Measurements from ENCODE around the gene TMEM181.
A peak's percentile ranks its signal among the peaks of the same experiment; 100 is the strongest.
"Not testable (repeated sequence)": the region's sequence is repeated elsewhere in the genome, so short reads cannot be mapped to it uniquely, and the experiment has no call there.

Gene TMEM181

GRCh38 chr6:158559895-158560835 lies at the start of gene TMEM181:
Gene TMEM181, plus strand, starts transcription at chr6:158560091. Its CDS starts 134 bp downstream, at chr6:158560225.
- peak; percentile 84 for DNase-seq (ENCODE audit: low read depth)

GRCh38 chr6:158512809-158513208 lies 47.1 kb upstream of the TMEM181 start:
- DNase-seq (ENCODE audit: low read depth), result no peak

GRCh38 chr6:158514176-158514575 lies 45.7 kb upstream of the TMEM181 start:
- DNase-seq (ENCODE audit: low read depth), result no peak

GRCh38 chr6:158514991-158515390 lies 44.9 kb upstream of the TMEM181 start:
- no peak for DNase-seq (ENCODE audit: low read depth)

- DNase-seq (ENCODE audit: low read depth), result no peak
Observed at GRCh38 chr6:158516098-158516497, 43.8 kb upstream of the TMEM181 start.

GRCh38 chr6:158517038-158517437 lies 42.9 kb upstream of the TMEM181 start:
- DNase-seq (ENCODE audit: low read depth), result no peak

GRCh38 chr6:158517581-158517980 lies 42.3 kb upstream of the TMEM181 start:
- DNase-seq (ENCODE audit: low read depth), result no peak

GRCh38 chr6:158518191-158519127 lies 41.4 kb upstream of the TMEM181 start:
- peak; percentile 30 for DNase-seq (ENCODE audit: low read depth)

GRCh38 chr6:158519300-158519699 lies 40.6 kb upstream of the TMEM181 start:
- DNase-seq (ENCODE audit: low read depth), result no peak

GRCh38 chr6:158519761-158520160 lies 40.1 kb upstream of the TMEM181 start:
- DNase-seq (ENCODE audit: low read depth), result no peak

- DNase-seq (ENCODE audit: low read depth), result not testable (repeated sequence)
Observed at GRCh38 chr6:158520975-158521374, 38.9 kb upstream of the TMEM181 start.

- no peak for DNase-seq (ENCODE audit: low read depth)
Observed at GRCh38 chr6:158521759-158522158, 38.1 kb upstream of the TMEM181 start.

GRCh38 chr6:158522616-158523015 lies 37.3 kb upstream of the TMEM181 start:
- no peak for DNase-seq (ENCODE audit: low read depth)

- DNase-seq (ENCODE audit: low read depth), result no peak
Observed at GRCh38 chr6:158524311-158524710, 35.6 kb upstream of the TMEM181 start.

GRCh38 chr6:158527858-158528257 lies 32.0 kb upstream of the TMEM181 start:
- DNase-seq (ENCODE audit: low read depth), result not testable (repeated sequence)

GRCh38 chr6:158528826-158529225 lies 31.1 kb upstream of the TMEM181 start:
- no peak for DNase-seq (ENCODE audit: low read depth)

- DNase-seq (ENCODE audit: low read depth), result no peak
Observed at GRCh38 chr6:158529629-158530028, 30.3 kb upstream of the TMEM181 start.

- no peak for DNase-seq (ENCODE audit: low read depth)
Observed at GRCh38 chr6:158531566-158531965, 28.3 kb upstream of the TMEM181 start.

- DNase-seq (ENCODE audit: low read depth), result no peak
Observed at GRCh38 chr6:158531970-158532369, 27.9 kb upstream of the TMEM181 start.

- peak; percentile 58 for DNase-seq (ENCODE audit: low read depth)
Observed at GRCh38 chr6:158536084-158536890, 23.6 kb upstream of the TMEM181 start.

- DNase-seq (ENCODE audit: low read depth), result no peak
Observed at GRCh38 chr6:158536891-158537798, 22.7 kb upstream of the TMEM181 start.
